Cardiac muscle cell (in vitro differentiated cells and primary cell): ENCODE results near the gene MAP4K3. TPM values are rescaled to one million over a fixed set of nuclear protein-coding genes. Genes with fewer than 3 reads are reported as not detected.
A peak's percentile ranks its signal among the peaks of the same experiment; 100 is the strongest.

Source experiments
- DNase-seq, 2 donors: peaks; one replicate each; pipeline versions ENCODE4 v3.0.0 to v3.0.0-alpha.2; 2010 to 2017; ENCODE audit warnings: low read depth in 1 of 2, low spot score in 1 of 2
- H3K27ac ChIP-seq: fragments of 200-600 bp; sonication (generic); 2 replicates; pipeline ENCODE4 v1.5.1; 2016
- H3K27me3 ChIP-seq: fragments of 200-600 bp; sonication (generic); 2 replicates; pipeline ENCODE4 v1.6.0; 2016; ENCODE audit warnings: control low read depth
- H3K36me3 ChIP-seq: fragments of 200-600 bp; sonication (generic); 2 replicates; pipeline ENCODE4 v1.5.1; 2016; ENCODE audit warnings: control low read depth
- H3K4me1 ChIP-seq: fragments of 200-600 bp; sonication (generic); 2 replicates; pipeline ENCODE4 v1.8.1; 2017; ENCODE audit warnings: low read depth, mild to moderate bottlenecking, mixed run types
- H3K4me3 ChIP-seq: fragments of 200-600 bp; sonication (generic); 2 replicates; pipeline ENCODE4 v1.5.1; 2016; ENCODE audit warnings: mild to moderate bottlenecking
- H3K9me3 ChIP-seq: fragments of 200-600 bp; sonication (generic); 2 replicates; pipeline ENCODE4 v1.5.1; 2017; ENCODE audit warnings: low read depth, mild to moderate bottlenecking, control low read depth
- polyA plus RNA-seq: library from polyadenylated mRNA; unstranded; fragments of >200 nt; fragmentation: Nextera tagmentation; extraction: Ambion mirVana; gene quantifications from 2 replicates; pipeline ENCODE4 v1.2.1, GENCODE V29; 2016
- total RNA-seq: library from RNA; depleted of rRNA; stranded (reverse); fragments of >200 nt; gene quantifications from 2 replicates; pipeline ENCODE4 v1.2.3, GENCODE V29; 2016
- TF ChIP-seq, protein P1 (sequence below): IDR thresholded peaks from 2 replicates; pipeline ENCODE4 v1.5.1; 2012; ENCODE audit warnings: low read depth, mild to moderate bottlenecking, low read length

Gene MAP4K3
- total and polyA plus RNA-seq, 2 experiments from 2014 or later: 34.6 to 56.7 TPM

DNA sequence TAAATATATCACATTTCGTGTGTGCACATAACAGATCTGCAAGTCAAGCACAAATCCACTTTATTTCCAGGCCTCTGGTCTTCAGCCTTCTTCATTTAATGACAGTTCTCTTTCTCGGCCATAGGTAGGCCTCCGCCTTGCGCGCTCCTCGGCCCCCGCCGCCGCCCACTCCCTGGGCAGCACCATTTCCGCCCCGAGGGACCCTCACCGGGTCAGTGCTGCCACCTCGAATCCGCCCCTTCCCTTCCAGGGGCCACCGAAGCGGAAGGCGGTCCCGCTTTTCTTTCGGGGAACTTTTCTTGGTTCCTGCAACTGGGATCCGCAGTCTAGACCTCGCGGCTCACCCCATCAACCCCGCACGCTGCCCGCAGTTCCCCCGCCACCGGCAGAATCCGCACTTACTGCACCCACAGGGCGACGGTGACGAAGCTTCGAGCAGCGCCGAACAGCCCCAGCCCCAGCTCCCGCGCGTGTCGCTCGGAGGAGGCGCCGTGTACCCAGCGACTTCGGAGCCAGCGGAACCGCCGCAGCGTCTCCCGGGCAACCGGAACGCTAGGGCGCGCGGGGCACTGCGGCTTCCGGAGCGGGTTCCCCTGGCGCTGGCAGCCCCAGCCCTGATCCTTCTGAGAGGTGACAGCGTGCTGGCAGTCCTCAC, 193.5 kb downstream of the MAP4K3 start, which contains the start of gene CDKL4:
TSS of gene CDKL4 (minus strand) at position 502 of the 655 bp plus-strand sequence.
- no peaks in the 10 kb centered on the region for H3K27me3 ChIP-seq
- peak in 1 of 2 donors; percentile 24 for DNase-seq
- no peak within 1 kb of the TSS for H3K4me3 ChIP-seq
- TF ChIP-seq, protein P1, sequence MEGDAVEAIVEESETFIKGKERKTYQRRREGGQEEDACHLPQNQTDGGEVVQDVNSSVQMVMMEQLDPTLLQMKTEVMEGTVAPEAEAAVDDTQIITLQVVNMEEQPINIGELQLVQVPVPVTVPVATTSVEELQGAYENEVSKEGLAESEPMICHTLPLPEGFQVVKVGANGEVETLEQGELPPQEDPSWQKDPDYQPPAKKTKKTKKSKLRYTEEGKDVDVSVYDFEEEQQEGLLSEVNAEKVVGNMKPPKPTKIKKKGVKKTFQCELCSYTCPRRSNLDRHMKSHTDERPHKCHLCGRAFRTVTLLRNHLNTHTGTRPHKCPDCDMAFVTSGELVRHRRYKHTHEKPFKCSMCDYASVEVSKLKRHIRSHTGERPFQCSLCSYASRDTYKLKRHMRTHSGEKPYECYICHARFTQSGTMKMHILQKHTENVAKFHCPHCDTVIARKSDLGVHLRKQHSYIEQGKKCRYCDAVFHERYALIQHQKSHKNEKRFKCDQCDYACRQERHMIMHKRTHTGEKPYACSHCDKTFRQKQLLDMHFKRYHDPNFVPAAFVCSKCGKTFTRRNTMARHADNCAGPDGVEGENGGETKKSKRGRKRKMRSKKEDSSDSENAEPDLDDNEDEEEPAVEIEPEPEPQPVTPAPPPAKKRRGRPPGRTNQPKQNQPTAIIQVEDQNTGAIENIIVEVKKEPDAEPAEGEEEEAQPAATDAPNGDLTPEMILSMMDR: no peak
- H3K36me3 ChIP-seq: no peaks in the 10 kb centered on the region
- H3K27ac ChIP-seq: no peak within 1 kb of the TSS
- H3K4me1 ChIP-seq: peaks cover 5% of the 10 kb centered on the region
- H3K9me3 ChIP-seq: no peaks in the 10 kb centered on the region

DNA sequence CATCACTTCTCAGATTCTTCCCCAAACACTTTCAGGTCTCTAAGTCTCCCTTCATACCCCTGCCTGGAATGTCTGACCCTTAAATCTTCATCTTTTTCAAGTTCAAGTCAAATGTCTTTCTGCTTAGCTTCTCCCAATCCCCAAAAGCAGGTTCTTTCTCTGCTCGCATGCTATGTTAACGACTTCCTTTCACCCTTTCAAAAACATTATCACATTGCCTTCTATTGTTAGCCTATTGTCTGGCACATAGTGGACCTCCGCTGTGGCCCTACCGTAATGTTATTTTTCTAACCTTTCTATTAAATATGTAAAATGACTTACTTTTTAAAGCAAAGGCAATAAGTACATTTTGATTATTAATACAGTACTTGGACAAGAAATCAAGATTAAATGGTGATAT, 195.5 kb downstream of the MAP4K3 start:
- Histone ChIP-seq H3K9me3 (no peaks in the 10 kb centered on the region), H3K27me3 (no peaks in the 10 kb centered on the region), H3K4me1 (peaks cover 5% of the 10 kb centered on the region), H3K36me3 (no peaks in the 10 kb centered on the region), H3K4me3 (no peak overlapping the region), H3K27ac (no peak overlapping the region)
- TF ChIP-seq, protein P1: no peak
- DNase-seq: no peak

DNA sequence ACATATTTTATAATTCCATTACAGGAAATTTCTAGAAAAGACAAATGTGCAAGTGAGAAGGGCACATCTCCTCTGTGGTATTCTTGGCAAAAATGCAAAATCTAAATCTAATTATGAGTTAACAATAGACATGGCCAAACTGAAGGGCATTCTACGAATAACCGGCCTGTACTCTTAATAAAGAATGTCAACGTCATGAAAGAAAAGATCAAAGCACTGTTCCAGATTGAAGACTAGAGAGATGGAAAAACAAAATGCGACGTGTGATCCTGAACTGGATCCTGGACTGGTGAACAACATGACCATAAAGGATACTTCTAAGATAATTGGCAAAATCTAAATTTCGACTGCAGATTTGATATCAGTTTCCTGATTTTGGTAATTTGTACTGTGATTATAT, 196.3 kb downstream of the MAP4K3 start:
- H3K36me3 ChIP-seq: no peaks in the 10 kb centered on the region
- H3K4me1 ChIP-seq: peaks cover 5% of the 10 kb centered on the region
- H3K27me3 ChIP-seq: no peaks in the 10 kb centered on the region
- H3K27ac ChIP-seq: no peak overlapping the region
- no peak for DNase-seq
- TF ChIP-seq, protein P1: no peak
- H3K9me3 ChIP-seq: no peaks in the 10 kb centered on the region
- H3K4me3 ChIP-seq: no peak overlapping the region

DNA sequence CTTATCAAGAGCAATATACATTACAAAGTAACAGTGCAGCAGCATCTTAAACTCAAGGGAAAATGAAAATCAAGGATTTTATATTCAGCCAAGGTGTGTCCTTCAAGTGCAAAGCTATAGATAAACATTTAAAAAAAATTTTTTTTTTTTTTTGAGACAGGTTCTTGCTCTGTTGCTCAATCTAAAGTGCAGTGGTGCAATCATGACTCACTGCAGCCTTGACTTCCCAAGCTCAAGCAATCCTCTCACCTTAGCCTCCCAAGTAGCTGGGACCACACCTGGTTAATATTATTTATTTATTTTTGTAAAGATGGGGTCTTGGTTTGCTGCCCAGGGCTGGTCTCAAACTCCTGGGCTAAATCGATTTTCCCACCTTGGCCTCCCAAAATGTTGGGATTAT, 202.3 kb downstream of the MAP4K3 start:
- no peaks in the 10 kb centered on the region for H3K4me1 ChIP-seq
- no peaks in the 10 kb centered on the region for H3K27me3 ChIP-seq
- peak in 1 of 2 donors; percentile 36 for DNase-seq
- TF ChIP-seq, protein P1: no peak
- no peaks in the 10 kb centered on the region for H3K9me3 ChIP-seq
- no peaks in the 10 kb centered on the region for H3K36me3 ChIP-seq
- H3K27ac ChIP-seq: no peak overlapping the region
- H3K4me3 ChIP-seq: no peak overlapping the region

DNA sequence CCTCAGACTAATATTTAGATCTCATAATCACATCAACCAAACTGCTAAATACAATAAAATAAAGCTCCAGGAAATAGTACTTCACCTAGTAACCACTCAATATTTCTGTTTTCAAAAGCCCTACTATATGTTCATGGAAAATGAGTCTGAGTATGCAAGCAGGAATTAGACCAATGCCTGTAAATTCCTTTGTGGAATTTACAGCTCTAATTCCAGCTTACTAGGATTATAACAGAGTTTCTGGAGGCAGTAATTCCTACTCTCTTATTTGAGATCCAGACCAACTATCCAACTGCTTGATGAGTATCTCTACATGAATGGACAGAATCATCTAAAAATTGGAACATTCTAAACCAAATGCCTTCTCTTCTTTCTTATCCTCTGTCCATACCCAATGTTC, 204.9 kb downstream of the MAP4K3 start:
- Histone ChIP-seq H3K27ac (no peak overlapping the region), H3K4me3 (no peak overlapping the region), H3K27me3 (no peaks in the 10 kb centered on the region), H3K9me3 (no peaks in the 10 kb centered on the region), H3K36me3 (no peaks in the 10 kb centered on the region), H3K4me1 (peaks cover 5% of the 10 kb centered on the region)
- no peak for DNase-seq
- TF ChIP-seq, protein P1: no peak
